ENCODE measurements around the gene MVK. TPM values are rescaled to one million over a fixed set of nuclear protein-coding genes. Genes with fewer than 3 reads are reported as not detected.

Gene MVK
- total RNA-seq, 3 donors from 2014 or later: 8.8 to 18.4 (median 17.6) TPM

DNA sequence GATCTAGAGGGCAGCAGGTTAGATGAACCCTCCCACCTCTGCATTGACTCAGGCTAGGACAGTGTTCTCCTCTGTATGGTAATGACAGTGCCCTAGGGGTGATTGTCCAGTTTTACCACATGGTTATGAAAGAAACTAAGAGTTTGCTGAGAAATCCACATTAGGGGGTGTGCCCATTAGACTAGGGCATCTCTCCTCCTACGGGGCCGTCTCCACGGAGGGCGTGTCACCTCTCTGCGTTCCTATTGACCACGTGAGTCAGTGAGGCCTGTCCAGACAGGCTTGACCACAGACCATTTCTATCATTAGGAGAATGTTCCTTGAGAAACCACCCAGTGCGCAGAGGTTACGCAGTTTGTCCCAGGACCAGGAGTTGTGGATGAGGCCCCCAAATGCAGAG is 8.3 kb downstream of the MVK start:
- DNase-seq (ENCODE audit: low spot score in 2 of 2): peak in 1 of 2 donors; percentile 90
- Histone ChIP-seq H3K4me1 (no peaks in the 10 kb centered on the region), H3K27ac (peak overlapping the region; percentile 76 to 87), H3K27me3 (no peaks in the 10 kb centered on the region), H3K4me3 (no peak overlapping the region), H3K36me3 (peaks cover 6% of the 10 kb centered on the region), H3K9me3 (no peaks in the 10 kb centered on the region)
- TF ChIP-seq POLR2AphosphoS5 (IDR thresholded peaks at IDR 0.05) (no peak), CTCF (IDR thresholded peaks at IDR 0.05) (no peak), POLR2A (IDR thresholded peaks at IDR 0.05) (no peak)
- intact Hi-C loops (cut with DNase I; ENCODE audit: low total_unique reads): no loop called here

DNA sequence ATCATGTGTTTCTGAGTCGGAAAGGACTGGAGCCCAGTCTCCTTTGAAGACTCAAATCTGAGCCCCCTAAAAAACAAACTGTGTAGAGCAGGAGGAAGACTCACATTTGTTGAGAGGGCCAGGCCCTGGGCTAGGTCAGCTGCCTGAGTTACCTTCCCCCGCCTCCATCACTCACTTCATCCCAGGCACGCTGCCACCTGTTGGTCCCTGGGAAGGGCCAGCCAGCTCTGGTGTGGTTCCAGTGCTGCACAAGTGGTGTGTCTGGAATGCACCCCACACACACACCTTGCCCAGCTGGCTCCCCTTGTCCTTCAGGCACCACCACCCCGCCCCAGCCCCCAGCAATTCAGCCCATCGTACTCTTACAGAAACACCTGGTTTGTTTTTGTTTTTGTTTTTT is 9.0 kb downstream of the MVK start:
- intact Hi-C loops (cut with DNase I; ENCODE audit: low total_unique reads): no loop called here
- no peaks in the 10 kb centered on the region for H3K9me3 ChIP-seq
- peaks cover 6% of the 10 kb centered on the region for H3K36me3 ChIP-seq
- peak overlapping the region; percentile 76 to 79 for H3K27ac ChIP-seq
- H3K27me3 ChIP-seq: no peaks in the 10 kb centered on the region
- DNase-seq (ENCODE audit: low spot score in 2 of 2): peak in 1 of 2 donors; percentile 39
- no peaks in the 10 kb centered on the region for H3K4me1 ChIP-seq
- no peak overlapping the region for H3K4me3 ChIP-seq
- TF ChIP-seq CTCF (IDR thresholded peaks at IDR 0.05) (no peak), POLR2A (IDR thresholded peaks at IDR 0.05) (no peak), POLR2AphosphoS5 (IDR thresholded peaks at IDR 0.05) (no peak)

GRCh38 chr12:109583733-109584132 is 10.1 kb downstream of the MVK start:
- intact Hi-C loops (cut with DNase I; ENCODE audit: low total_unique reads): no loop called here
- Histone ChIP-seq H3K27ac (no peak overlapping the region), H3K36me3 (peaks cover 6% of the 10 kb centered on the region), H3K9me3 (no peaks in the 10 kb centered on the region), H3K4me1 (no peaks in the 10 kb centered on the region), H3K27me3 (no peaks in the 10 kb centered on the region), H3K4me3 (no peak overlapping the region)
- TF ChIP-seq POLR2AphosphoS5 (IDR thresholded peaks at IDR 0.05): no peak
- TF ChIP-seq CTCF (IDR thresholded peaks at IDR 0.05): no peak
- TF ChIP-seq POLR2A (IDR thresholded peaks at IDR 0.05): no peak
- no peak for DNase-seq (ENCODE audit: low spot score in 2 of 2)

- Histone ChIP-seq H3K27ac (no peak overlapping the region), H3K4me3 (no peak overlapping the region), H3K9me3 (no peaks in the 10 kb centered on the region), H3K27me3 (no peaks in the 10 kb centered on the region), H3K36me3 (no peaks in the 10 kb centered on the region), H3K4me1 (no peaks in the 10 kb centered on the region)
- no peak for DNase-seq (ENCODE audit: low spot score in 2 of 2)
- TF ChIP-seq CTCF (IDR thresholded peaks at IDR 0.05): no peak
- TF ChIP-seq POLR2AphosphoS5 (IDR thresholded peaks at IDR 0.05): no peak
- no peak for TF ChIP-seq POLR2A (IDR thresholded peaks at IDR 0.05)
- intact Hi-C loops (cut with DNase I; ENCODE audit: low total_unique reads): no loop called here
Measured at GRCh38 chr12:109586385-109587296, 13.0 kb downstream of the MVK start.

DNA sequence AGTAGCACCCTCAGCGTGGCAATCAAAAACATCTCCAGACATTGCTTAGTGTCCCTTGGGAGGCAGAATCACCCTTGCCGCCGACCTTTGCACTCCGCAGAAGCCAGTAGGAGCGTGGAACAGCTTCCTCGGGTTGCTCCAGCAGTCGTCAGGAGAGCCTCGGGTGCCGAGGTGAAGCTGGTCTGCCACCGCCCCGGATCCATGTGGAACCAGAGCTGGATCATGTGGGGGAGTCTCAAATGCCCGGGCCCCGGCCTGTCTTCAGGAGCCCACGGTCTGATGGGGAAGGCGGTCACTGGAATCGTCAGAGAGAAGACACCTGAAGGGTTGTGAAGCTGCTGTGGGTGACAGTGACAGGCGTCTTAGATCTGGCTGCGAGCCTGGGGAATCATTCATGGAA is 14.3 kb downstream of the MVK start:
- Histone ChIP-seq H3K9me3 (no peaks in the 10 kb centered on the region), H3K4me1 (no peaks in the 10 kb centered on the region), H3K4me3 (no peak overlapping the region), H3K27me3 (no peaks in the 10 kb centered on the region), H3K36me3 (no peaks in the 10 kb centered on the region), H3K27ac (no peak overlapping the region)
- no peak for DNase-seq (ENCODE audit: low spot score in 2 of 2)
- TF ChIP-seq POLR2AphosphoS5 (IDR thresholded peaks at IDR 0.05) (no peak), CTCF (IDR thresholded peaks at IDR 0.05) (no peak), POLR2A (IDR thresholded peaks at IDR 0.05) (no peak)
- intact Hi-C loops (cut with DNase I; ENCODE audit: low total_unique reads): no loop called here

Measured in breast epithelium (tissue), 4 donors.